Endothelial cell of umbilical vein (primary cell): ENCODE measurements around the gene IFT88. TPM values are rescaled to one million over a fixed set of nuclear protein-coding genes. Genes with fewer than 3 reads are reported as not detected.

Experiments used
- BruUV-seq: library from RNA; stranded (reverse); fragments of 400-500 nt; replicated peaks from 2 replicates; lab custom pipeline; 2021; lab: Mats Ljungman, UMichigan
- CTCF ChIA-PET: fragments of 300-600, 350-600 bp; sonication (Branson Sonifier 250); formaldehyde crosslinking; loops from one replicate; lab custom pipeline; 2021; ENCODE audit warnings: antibody characterized with exemption, inconsistent platforms; lab: Charles Lee
- POLR2A ChIA-PET: fragments of 300-600, 350-600 bp; sonication (Branson Sonifier 250); formaldehyde crosslinking; loops from one replicate; lab custom pipeline; 2021; ENCODE audit warnings: antibody characterized with exemption, inconsistent platforms; lab: Charles Lee
- DNase-seq: peaks from one replicate; pipeline ENCODE4 v3.0.0-alpha.2; 2011; ENCODE audit warnings: low read depth, low spot score
- FAIRE-seq: peaks from 2 replicates; lab custom pipeline; 2011; peaks lifted over from hg19 to GRCh38; lab: Jason Lieb, UNC
- H2AFZ ChIP-seq: 2 replicates; pipeline ENCODE4 v1.6.0; 2012; ENCODE audit warnings: low read depth, low read length, control low read depth, inconsistent platforms
- H3K27ac ChIP-seq: 2 replicates; pipeline ENCODE4 v1.5.1; 2011; ENCODE audit warnings: low read depth, mild to moderate bottlenecking, control low read depth, low read length, moderate library complexity; ENCODE audit not compliant: insufficient read depth
- H3K27me3 ChIP-seq, 2 experiments: 2 replicates each; pipeline versions ENCODE4 v1.6.0 to v1.6.1; 2011; ENCODE audit warnings: low read length in 2 of 2, mixed read lengths in 1 of 2; ENCODE audit not compliant: control insufficient read depth in 2 of 2, insufficient read depth in 2 of 2
- H3K36me3 ChIP-seq, 2 experiments: 2 replicates in 1 of 2; 3 replicates in 1 of 2; pipeline ENCODE4 v1.5.1; 2011; ENCODE audit warnings: low read length in 2 of 2, mild to moderate bottlenecking in 1 of 2, moderate library complexity in 1 of 2; ENCODE audit not compliant: control insufficient read depth in 2 of 2, insufficient read depth in 2 of 2; ENCODE audit errors: extremely low read depth in 1 of 2
- H3K4me1 ChIP-seq: 3 replicates; pipeline ENCODE4 v1.5.1; 2011; ENCODE audit warnings: mild to moderate bottlenecking, low read length; ENCODE audit not compliant: control insufficient read depth, insufficient read depth; ENCODE audit errors: extremely low read depth
- H3K4me2 ChIP-seq: 2 replicates; pipeline ENCODE4 v1.6.1; 2011; ENCODE audit warnings: low read length, control low read depth, mixed read lengths; ENCODE audit not compliant: insufficient read depth
- H3K4me3 ChIP-seq, 3 experiments: fragments of 200-600 bp in 1 of 3; sonication (generic), shearing (Covaris generic) in 1 of 3; replicated peaks in 1 of 3; 2 replicates each; pipeline ENCODE4 v1.5.1; 2011 to 2016; ENCODE audit warnings: control low read depth in 3 of 3, low read length in 3 of 3, mild to moderate bottlenecking in 2 of 3, inconsistent platforms in 1 of 3, low read depth in 1 of 3, moderate library complexity in 1 of 3; ENCODE audit not compliant: insufficient read depth in 1 of 3
- H3K79me2 ChIP-seq: 2 replicates; pipeline ENCODE4 v1.6.0; 2012; ENCODE audit warnings: low read length, inconsistent platforms; ENCODE audit not compliant: control insufficient read depth, insufficient read depth
- H3K9ac ChIP-seq: replicated peaks from 2 replicates; pipeline ENCODE3; 2011; ENCODE audit warnings: low read length, control low read depth; ENCODE audit not compliant: insufficient read depth; ENCODE audit errors: extremely low read depth
- H3K9me1 ChIP-seq: replicated peaks from 3 replicates; pipeline ENCODE4 v1.6.0; 2011; ENCODE audit warnings: mild to moderate bottlenecking, low read length; ENCODE audit not compliant: control insufficient read depth, insufficient read depth; ENCODE audit errors: extremely low read depth
- H3K9me3 ChIP-seq: replicated peaks from 2 replicates; pipeline ENCODE4 v1.5.1; 2012; ENCODE audit warnings: low read length, inconsistent platforms; ENCODE audit not compliant: control insufficient read depth, insufficient read depth
- H4K20me1 ChIP-seq: replicated peaks from 2 replicates; pipeline ENCODE3; 2011; ENCODE audit warnings: mild to moderate bottlenecking, low read length; ENCODE audit not compliant: control insufficient read depth, insufficient read depth; ENCODE audit errors: extremely low read depth
- CTCF ChIP-seq, 2 donors: IDR thresholded peaks; 1 replicate in 1 of 2; 2 replicates in 1 of 2; pipeline ENCODE4 v1.5.1; 2011; ENCODE audit warnings: low read length in 2 of 2, mild to moderate bottlenecking in 2 of 2, moderate library complexity in 2 of 2, control low read depth in 1 of 2, inconsistent platforms in 1 of 2, low read depth in 1 of 2; ENCODE audit not compliant: insufficient read depth in 1 of 2; ENCODE audit errors: extremely low read depth in 1 of 2
- EZH2 ChIP-seq: IDR thresholded peaks from 2 replicates; pipeline ENCODE4 v1.6.1; 2012; ENCODE audit warnings: borderline replicate concordance, low read depth, mild to moderate bottlenecking, moderate library complexity, low read length, inconsistent platforms; ENCODE audit not compliant: severe bottlenecking
- FOS ChIP-seq: IDR thresholded peaks from 2 replicates; pipeline ENCODE4 v1.6.1; 2011; ENCODE audit warnings: mild to moderate bottlenecking, low read length, moderate library complexity, borderline replicate concordance; ENCODE audit not compliant: insufficient read depth
- JUN ChIP-seq: IDR thresholded peaks from 2 replicates; pipeline ENCODE4 v1.6.1; 2011; ENCODE audit warnings: borderline replicate concordance, low read depth; ENCODE audit not compliant: insufficient read length, insufficient read depth
- MAX ChIP-seq: IDR thresholded peaks from 2 replicates; pipeline ENCODE4 v1.6.1; 2011; ENCODE audit not compliant: insufficient read depth, insufficient read length
- MYC ChIP-seq: IDR thresholded peaks from one replicate; pipeline ENCODE4 v1.6.1; 2011; ENCODE audit warnings: mild to moderate bottlenecking, low read depth, low read length
- POLR2A ChIP-seq: IDR thresholded peaks from 2 replicates; pipeline ENCODE4 v1.6.1; 2012; ENCODE audit warnings: low read depth, mild to moderate bottlenecking, control low read depth, low read length
- POLR2AphosphoS5 ChIP-seq: IDR thresholded peaks from 2 replicates; pipeline ENCODE4 v1.6.1; 2012; ENCODE audit warnings: low read depth, mild to moderate bottlenecking, control low read depth, low read length, moderate library complexity; ENCODE audit not compliant: insufficient read depth
- dilution Hi-C: fragments of 300-500 bp; cut with MboI; formaldehyde crosslinking; loops from one replicate; pipeline ENCODE4 v1.15.0; 2019; ENCODE audit warnings: low sequenced_read_pairs; ENCODE audit not compliant: extremely low pct_ligation_motif_present
- intact Hi-C: fragments of 100-400 bp; cut with micrococcal nuclease; formaldehyde crosslinking; loops from one replicate; pipeline ENCODE4 v1.10.0; 2022
- polyA plus RNA-seq, 4 experiments: library from polyadenylated mRNA; depleted of rRNA in 3 of 4; stranded (reverse) in 3 of 4; unstranded in 1 of 4; fragments of >200 nt; gene quantifications; 2 replicates each; pipeline versions ENCODE4 v1.2.1 to v1.2.3, GENCODE V29; 2011 to 2012; ENCODE audit warnings: missing spikeins in 1 of 4
- total RNA-seq: library from RNA; stranded (reverse); gene quantifications from 2 replicates; pipeline ENCODE4 v1.2.3, GENCODE V29; 2021

Gene IFT88
- total and polyA plus RNA-seq, 2 donors (not counting 3 experiments of a cell fraction or from before 2014, with no cell fraction given) = 2.4 to 9.1 TPM

GRCh38 chr13:20684546-20684945 is 117.6 kb downstream of the IFT88 start:
- H2AFZ ChIP-seq = no peak overlapping the region
- CTCF ChIA-PET = interaction anchor here (0.6 to 1.4 kb wide), 3 partner anchors 19 to 496 kb away, joined by 3 to 4 read pairs (median 3); partner anchors contain the start of gene IL17D
- POLR2A ChIA-PET = no interaction called here
- no peaks in the 10 kb centered on the region for H3K36me3 ChIP-seq
- H3K4me3 ChIP-seq = no peak overlapping the region
- DNase-seq = no peak
- dilution Hi-C loops = no loop called here
- H3K27ac ChIP-seq = no peak overlapping the region
- BruUV-seq = no TSS peak
- H3K27me3 ChIP-seq = no peaks in the 10 kb centered on the region
- H3K9ac ChIP-seq = no peak overlapping the region
- no peaks in the 10 kb centered on the region for H4K20me1 ChIP-seq
- H3K79me2 ChIP-seq = no peaks in the 10 kb centered on the region
- FAIRE-seq = no peak
- no peaks in the 10 kb centered on the region for H3K9me3 ChIP-seq
- TF ChIP-seq EZH2 (no peak), FOS (no peak), JUN (no peak), MYC (no peak), POLR2AphosphoS5 (no peak), MAX (no peak), POLR2A (no peak), CTCF (IDR thresholded peaks at IDR 0.05; ENCODE audit: extremely low read depth in 1 of 2, insufficient read depth in 1 of 2, low read depth in 1 of 2, low read length in 2 of 2) (no peak)
- intact Hi-C loops = no loop called here
- no peaks in the 10 kb centered on the region for H3K4me1 ChIP-seq
- H3K4me2 ChIP-seq = no peak overlapping the region
- no peaks in the 10 kb centered on the region for H3K9me1 ChIP-seq
